AG10803 (cell line): ENCODE measurements around the gene LPAR1.

Source experiments
- DNase-seq: peaks from one replicate; pipeline ENCODE4 v3.0.0; 2010; ENCODE audit warnings: low read depth
- H3K4me3 ChIP-seq: 2 replicates; pipeline ENCODE4 v1.5.1; 2011; ENCODE audit warnings: mild to moderate bottlenecking, low read length, control low read depth
- TF ChIP-seq, protein P1 (sequence below): conservative IDR thresholded peaks from 2 replicates; pipeline ENCODE4 v1.5.1; 2011; ENCODE audit warnings: mild to moderate bottlenecking, low read length, control low read depth, inconsistent platforms

Gene LPAR1

GRCh38 chr9:110898866-110899265 is 139.4 kb downstream of the LPAR1 start:
- TF ChIP-seq, protein P1, sequence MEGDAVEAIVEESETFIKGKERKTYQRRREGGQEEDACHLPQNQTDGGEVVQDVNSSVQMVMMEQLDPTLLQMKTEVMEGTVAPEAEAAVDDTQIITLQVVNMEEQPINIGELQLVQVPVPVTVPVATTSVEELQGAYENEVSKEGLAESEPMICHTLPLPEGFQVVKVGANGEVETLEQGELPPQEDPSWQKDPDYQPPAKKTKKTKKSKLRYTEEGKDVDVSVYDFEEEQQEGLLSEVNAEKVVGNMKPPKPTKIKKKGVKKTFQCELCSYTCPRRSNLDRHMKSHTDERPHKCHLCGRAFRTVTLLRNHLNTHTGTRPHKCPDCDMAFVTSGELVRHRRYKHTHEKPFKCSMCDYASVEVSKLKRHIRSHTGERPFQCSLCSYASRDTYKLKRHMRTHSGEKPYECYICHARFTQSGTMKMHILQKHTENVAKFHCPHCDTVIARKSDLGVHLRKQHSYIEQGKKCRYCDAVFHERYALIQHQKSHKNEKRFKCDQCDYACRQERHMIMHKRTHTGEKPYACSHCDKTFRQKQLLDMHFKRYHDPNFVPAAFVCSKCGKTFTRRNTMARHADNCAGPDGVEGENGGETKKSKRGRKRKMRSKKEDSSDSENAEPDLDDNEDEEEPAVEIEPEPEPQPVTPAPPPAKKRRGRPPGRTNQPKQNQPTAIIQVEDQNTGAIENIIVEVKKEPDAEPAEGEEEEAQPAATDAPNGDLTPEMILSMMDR, result no peak
- DNase-seq, result no peak
- no peak overlapping the region for H3K4me3 ChIP-seq

DNA sequence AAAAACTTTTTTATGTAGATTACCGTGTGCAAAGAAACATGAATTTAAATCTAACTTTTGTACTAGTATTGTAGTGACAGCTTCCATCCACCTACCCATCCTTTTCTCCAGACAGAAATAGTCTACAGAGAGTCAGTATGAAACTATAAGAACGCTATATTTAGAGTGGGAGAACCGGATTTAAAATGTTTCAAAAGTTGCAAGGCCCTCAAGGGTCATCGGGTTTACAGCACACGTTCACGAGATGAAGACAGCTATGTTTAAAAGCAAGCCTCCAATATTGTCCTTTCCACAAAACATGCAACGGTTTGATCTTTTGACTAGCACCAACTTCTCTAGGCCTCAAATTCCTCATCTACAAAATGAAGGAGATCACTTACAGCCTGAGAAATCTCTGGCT is 139.9 kb downstream of the LPAR1 start:
- no peak for DNase-seq
- H3K4me3 ChIP-seq, result no peak overlapping the region
- TF ChIP-seq, protein P1, result no peak

GRCh38 chr9:110897943-110898342 is 140.3 kb downstream of the LPAR1 start:
- H3K4me3 ChIP-seq, result no peak overlapping the region
- TF ChIP-seq, protein P1, result no peak
- DNase-seq, result peak; percentile 48

DNA sequence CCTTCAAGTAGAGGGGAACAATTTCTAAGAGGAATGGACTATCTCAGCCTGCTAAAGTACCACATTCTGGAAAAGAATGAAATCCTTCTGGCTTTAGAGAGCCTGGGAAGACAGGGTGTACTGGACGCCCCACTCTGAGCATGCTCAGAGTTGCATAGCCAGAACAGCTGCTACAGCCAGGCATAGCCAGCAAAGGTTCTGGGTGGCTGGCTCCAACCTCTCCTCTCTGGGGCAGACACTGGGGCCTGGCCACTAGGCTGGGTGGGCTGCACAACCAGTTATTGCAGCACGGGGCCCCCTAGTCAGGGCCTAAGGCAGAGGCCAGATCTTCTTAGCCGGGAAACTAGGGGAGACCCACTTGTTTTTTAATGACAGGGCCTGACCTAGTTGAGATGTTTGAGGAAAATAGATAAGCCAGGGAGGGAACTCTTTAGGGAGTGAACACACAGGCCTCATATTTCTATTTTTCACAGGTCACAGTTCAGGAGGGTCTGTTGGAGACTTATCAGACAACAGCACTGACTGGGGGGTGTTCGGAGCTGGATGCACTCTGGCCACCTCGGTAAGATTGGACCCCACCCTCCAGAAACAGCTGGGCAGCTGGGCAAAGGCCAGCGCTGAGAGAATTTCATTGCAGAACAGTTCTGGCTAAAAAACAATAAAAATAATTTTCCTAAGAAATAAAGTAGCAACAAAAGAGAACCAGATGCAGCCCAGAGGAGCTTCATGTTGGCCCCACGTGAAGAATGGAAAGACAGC is 142.9 kb downstream of the LPAR1 start:
- TF ChIP-seq, protein P1, result no peak

GRCh38 chr9:110894731-110895130 is 143.5 kb downstream of the LPAR1 start:
- H3K4me3 ChIP-seq, result no peak overlapping the region
- no peak for DNase-seq
- TF ChIP-seq, protein P1, result no peak

More for the DNA sequence above, 142.9 kb downstream of the LPAR1 start:
- DNase-seq, result peak; percentile 18
- H3K4me3 ChIP-seq, result no peak overlapping the region

- no peak overlapping the region for H3K4me3 ChIP-seq
- TF ChIP-seq, protein P1, result no peak
- DNase-seq, result no peak
Measured at GRCh38 chr9:110892689-110893088, 145.6 kb downstream of the LPAR1 start.

DNA sequence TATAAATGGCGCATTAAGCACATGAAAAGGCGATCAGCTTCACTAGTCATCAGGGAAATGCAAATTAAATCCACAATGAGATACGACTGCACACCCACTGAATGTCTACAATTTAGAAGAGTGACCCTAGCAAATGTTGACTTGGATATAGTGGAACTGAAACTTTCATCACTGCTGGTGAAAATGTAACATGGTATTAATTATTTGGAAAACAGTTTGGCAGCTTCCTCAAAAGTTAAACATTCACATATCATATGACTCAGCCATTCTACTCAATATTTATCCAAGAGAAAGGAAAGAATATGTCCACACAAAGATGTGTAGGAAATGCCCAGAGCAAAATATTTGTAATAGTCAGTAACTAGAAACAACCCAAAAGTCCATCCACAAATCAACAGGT is 146.5 kb downstream of the LPAR1 start:
- TF ChIP-seq, protein P1, result no peak
- peak; percentile 75 for DNase-seq
- H3K4me3 ChIP-seq, result no peak overlapping the region
